UCSD-AML1 (cell line): Measurements from ENCODE around the gene CEP104.

Experiments
- DNase-seq: peaks from one replicate; lab custom pipeline; 2025; ENCODE audit not compliant: unreplicated experiment; lab: John Stamatoyannopoulos, UW

The CEP104 gene

GRCh38 chr1:3869751-3870301, 12.8 kb upstream of the CEP104 start:
- DNase-seq: no peak

GRCh38 chr1:3868464-3869006, 11.5 kb upstream of the CEP104 start:
- no peak for DNase-seq

GRCh38 chr1:3865606-3866160, 8.7 kb upstream of the CEP104 start:
- no peak for DNase-seq

GRCh38 chr1:3864884-3865283, 7.9 kb upstream of the CEP104 start:
- no peak for DNase-seq

- DNase-seq: no peak
Observed at GRCh38 chr1:3863231-3863935, 6.4 kb upstream of the CEP104 start.

- peak; percentile 39 for DNase-seq
Observed at GRCh38 chr1:3858231-3858981, 1.4 kb upstream of the CEP104 start.

GRCh38 chr1:3857791-3858129, 749 bp upstream of the CEP104 start:
- DNase-seq: no peak

GRCh38 chr1:3852711-3853485, 4.1 kb downstream of the CEP104 start:
- DNase-seq: no peak

GRCh38 chr1:3852091-3852490, 4.9 kb downstream of the CEP104 start:
- DNase-seq: no peak

GRCh38 chr1:3851292-3851691, 5.7 kb downstream of the CEP104 start:
- DNase-seq: no peak

- no peak for DNase-seq
Observed at GRCh38 chr1:3850857-3851256, 6.2 kb downstream of the CEP104 start.

- no peak for DNase-seq
Observed at GRCh38 chr1:3847081-3847480, 9.9 kb downstream of the CEP104 start.

GRCh38 chr1:3846541-3846940, 10.5 kb downstream of the CEP104 start:
- no peak for DNase-seq

- no peak for DNase-seq
Observed at GRCh38 chr1:3842912-3843311, 14.1 kb downstream of the CEP104 start.

GRCh38 chr1:3841491-3841890, 15.5 kb downstream of the CEP104 start:
- no peak for DNase-seq

- no peak for DNase-seq
Observed at GRCh38 chr1:3838788-3839187, 18.2 kb downstream of the CEP104 start.

GRCh38 chr1:3837685-3838084, 19.3 kb downstream of the CEP104 start:
- no peak for DNase-seq

- no peak for DNase-seq
Observed at GRCh38 chr1:3837200-3837599, 19.8 kb downstream of the CEP104 start.

GRCh38 chr1:3836421-3836820, 20.6 kb downstream of the CEP104 start:
- DNase-seq: no peak

GRCh38 chr1:3834701-3835100, 22.3 kb downstream of the CEP104 start:
- no peak for DNase-seq

GRCh38 chr1:3831689-3832088, 25.3 kb downstream of the CEP104 start:
- no peak for DNase-seq
